GM19324 (cell line): Measurements from ENCODE around the gene DOCK3.
"Not testable (repeated sequence)": the region's sequence is repeated elsewhere in the genome, so short reads cannot be mapped to it uniquely, and the experiment has no call there.

Source experiments
- ATAC-seq: cut with Tn5 transposase; IDR thresholded peaks from one replicate; pipeline ENCODE4 v1.9.1; 2021; ENCODE audit warnings: mild to moderate bottlenecking, moderate library complexity; ENCODE audit not compliant: unreplicated experiment, low FRiP score

DOCK3 gene

DNA sequence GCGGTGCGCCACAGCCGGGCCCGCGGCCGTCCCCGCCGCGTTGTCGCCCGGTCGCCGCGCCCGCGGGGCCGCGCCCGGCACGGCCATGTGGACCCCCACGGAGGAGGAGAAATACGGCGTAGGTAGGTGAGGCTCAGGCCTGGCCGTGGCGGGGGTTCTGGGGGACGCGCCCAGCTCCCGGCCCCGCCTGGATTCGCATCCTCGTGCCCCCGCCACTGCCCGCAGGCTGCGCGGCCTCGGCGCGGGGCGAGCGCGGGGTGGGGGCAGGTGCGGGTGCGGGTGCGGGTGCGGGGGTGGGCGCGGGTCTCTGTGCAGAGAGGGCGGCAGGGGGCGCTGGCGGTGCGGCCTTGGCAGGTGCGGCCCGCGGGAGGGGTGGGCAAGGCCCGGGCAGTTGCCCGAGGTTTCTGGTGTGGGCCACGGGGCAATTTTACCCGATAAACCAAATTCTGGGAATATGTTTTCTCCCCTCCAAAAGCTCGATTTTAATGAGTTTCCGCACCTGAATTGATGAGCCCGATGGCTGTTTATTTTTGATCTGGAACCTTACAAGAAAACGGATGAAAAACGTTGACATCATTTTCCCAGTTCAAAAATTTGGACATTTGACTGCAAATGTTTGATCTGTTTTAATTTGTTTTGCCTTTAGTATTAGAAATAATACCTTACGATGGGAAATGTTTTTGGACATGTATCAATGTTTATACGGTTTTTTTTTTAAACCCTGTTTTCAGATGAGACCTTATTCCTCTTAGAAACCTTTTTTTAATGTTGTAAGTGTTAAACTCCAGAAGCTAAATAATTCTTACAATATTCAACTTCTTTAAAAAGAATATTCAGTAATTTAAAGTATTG lies 678 bp downstream of the DOCK3 start:
- no peak for ATAC-seq

DNA sequence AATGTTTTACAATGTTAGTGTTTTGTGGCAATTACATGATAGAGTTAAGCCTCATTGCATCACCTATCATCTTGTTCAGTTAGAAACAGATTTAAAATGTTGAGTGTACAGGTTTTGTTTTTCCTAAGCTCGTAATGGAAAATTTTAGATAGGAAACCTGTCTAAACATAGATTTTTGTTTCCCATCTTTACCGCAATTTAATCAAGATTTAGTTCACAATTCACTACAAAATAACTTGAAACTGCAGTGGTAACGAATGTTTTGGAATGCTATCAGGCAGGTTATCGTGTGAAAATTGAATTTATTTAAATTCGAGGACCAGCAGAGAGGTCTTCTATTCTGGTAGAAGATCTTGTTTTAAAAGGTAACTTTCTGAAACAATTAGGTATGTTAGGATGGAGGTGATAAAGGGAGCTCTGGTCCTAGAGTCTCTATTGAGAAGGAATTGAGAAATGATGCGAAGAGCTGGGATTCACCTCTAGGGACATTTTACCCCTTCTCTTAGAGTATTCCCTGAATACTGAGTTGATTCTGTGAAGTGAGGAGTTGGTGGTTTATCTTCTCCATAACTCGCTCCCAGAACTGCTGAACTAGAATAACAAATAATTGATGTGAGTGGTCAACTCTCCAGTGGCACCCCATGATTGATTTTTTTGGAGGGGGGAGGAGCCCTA lies 1.4 kb downstream of the DOCK3 start:
- ATAC-seq, result no peak

DNA sequence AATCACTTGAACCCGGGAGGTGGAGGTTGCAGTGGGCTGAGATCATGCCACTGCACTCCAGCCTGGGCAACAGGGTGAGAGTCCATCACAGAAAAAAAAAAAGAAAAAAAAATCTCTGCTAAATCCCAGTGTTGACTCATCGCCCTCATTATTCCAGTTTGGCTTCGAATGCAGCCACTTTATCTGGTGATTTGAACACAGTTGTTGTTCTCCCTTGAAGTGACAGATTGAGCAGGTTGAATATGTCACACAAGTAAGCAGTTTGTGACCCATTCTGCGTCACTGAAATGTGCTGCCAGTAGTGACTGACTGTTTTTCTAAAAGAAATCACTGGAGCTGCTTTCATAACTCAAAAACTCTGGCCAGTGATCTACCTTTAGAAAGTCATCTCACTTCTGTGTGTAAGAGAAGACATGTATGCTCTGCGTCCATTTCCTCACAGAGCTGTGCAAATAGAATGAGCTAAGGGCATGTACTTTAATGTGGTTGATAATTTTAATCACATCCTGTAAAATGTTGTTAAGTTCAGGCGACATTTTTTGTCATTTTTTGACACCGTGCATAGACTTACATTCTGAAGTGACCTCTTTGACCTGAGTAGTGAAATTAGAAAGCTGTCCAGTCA lies 12.5 kb downstream of the DOCK3 start:
- ATAC-seq, result no peak

DNA sequence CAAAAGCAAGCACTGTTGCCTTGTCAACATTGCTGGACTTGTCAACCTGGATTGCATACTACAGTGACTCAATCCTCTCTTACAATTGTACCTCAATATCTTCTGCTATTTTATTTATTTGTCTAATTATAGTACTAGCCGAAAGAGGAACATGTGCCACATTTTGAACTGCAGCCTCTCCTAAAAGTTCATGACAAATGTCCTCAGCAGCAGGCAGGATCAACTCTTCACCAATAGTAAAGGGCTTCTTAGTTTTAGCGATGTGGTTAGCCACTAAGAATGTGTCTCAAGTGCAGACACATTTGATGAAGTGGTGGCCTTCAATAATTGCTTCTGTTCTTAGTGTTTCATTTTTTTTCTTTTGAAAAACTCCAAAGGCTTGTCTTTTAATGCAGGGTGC lies 13.2 kb downstream of the DOCK3 start:
- ATAC-seq, result no peak

DNA sequence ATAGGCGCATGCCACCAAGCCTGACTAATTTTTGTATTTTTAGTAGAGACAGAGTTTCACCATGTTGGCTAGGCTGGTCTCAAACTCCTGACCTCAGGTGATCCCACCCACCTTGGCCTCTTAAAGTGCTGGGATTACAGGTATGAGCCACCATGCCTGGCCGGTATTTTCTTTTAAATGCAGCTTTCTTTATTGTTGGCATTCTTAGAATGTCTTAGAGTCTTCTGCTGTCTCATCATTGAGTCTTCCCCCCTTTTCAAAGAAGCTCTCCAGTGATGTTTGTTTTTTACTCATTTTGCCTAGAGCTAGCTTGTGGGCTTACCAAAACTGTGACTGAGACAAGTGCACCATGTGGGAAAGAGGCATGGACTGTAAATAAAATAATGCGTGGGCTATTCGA lies 13.9 kb downstream of the DOCK3 start:
- ATAC-seq, result not testable (repeated sequence)

DNA sequence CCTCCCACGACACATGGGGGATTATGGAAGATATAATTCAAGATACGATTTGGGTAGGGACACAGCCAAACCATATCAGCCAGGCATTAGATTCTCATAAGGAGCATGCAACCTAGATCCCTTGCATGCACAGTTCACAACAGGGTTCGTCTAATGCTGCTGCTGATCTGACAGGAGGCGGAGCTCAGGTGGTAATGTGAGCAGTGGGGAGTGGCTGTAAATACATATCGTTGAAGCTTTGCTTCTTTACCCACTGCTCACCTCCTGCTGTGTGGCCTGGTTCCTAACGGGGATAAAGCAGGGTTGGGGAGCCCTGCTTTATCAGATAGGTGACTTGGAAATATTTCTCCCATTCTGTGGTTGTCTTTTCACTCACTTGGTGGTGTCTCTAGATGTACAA lies 14.8 kb downstream of the DOCK3 start:
- no peak for ATAC-seq

DNA sequence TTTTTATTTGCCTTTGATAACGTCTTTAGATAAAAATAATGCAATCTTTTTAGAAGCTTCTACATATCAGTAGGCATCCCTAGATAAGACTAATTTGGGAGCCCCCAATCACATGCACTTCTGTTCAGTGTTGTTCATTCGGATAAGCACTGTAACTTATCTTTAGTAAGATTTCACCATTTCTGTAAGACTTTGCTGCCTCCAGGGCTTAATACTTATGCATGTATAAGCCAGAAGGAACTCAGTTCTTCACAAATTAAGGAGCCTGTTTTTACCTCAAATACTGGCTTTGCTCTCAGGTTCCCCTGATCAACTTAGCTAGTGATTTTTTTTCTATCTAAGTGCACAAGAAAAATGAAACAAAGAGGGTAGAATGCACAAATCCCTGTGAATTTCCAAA lies 20.3 kb downstream of the DOCK3 start:
- ATAC-seq, result no peak

DNA sequence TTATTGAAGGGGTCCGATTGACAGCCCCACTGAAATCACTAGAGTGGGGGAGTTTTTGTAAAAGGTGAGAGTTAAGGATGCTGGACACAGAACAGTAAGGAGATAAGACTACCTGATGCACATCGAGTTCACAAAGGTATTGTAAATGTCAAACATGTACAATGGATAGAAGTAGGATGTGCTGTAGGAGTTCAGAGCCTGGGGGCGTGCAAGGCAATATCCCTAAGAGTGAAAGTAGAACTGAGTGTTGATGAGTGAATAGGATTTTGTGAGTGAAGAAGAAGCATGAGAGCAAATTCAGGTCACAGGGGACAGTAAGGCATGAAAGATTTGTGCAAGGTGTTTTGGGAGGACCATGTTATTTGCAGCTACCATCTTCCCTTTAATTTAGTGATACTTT lies 21.5 kb downstream of the DOCK3 start:
- no peak for ATAC-seq

DNA sequence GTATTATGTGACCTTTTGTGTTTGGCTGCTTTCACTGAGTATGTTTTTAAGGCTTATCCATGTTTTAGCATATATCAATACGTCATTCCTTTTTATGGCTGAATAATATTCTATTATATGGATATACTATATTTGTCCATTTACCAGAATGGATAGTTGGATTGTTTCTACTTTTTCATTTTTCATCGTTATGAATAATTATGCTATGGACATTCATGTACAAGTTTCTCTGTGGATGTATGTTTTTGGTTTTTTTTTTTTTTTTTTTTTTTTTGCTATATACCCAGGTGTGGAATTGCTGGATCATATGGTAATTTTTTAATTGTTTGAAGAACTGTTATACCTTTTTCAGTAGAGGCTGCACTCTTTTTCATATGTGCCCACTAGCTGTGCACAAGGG lies 23.5 kb downstream of the DOCK3 start:
- ATAC-seq, result no peak

DNA sequence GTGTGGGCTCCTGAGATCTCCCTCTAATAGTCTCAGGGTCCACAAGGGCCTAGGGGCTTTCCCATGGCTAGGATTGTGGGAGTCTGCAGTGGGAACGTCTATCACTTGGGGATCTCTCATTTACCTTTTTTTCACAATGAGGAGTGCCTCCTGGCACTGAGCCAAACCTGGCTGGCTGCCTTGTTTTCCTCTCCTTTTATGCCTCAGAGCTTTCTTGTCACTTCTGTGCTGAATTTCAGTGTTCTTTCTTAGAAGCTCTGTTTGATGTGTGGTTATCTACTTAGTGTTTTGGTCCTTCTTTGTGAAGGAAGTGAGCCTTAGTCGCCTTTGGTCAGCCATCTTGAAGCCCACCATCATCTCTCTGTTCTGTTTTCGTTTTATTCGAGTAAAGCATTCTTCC lies 33.9 kb downstream of the DOCK3 start:
- ATAC-seq, result no peak

DNA sequence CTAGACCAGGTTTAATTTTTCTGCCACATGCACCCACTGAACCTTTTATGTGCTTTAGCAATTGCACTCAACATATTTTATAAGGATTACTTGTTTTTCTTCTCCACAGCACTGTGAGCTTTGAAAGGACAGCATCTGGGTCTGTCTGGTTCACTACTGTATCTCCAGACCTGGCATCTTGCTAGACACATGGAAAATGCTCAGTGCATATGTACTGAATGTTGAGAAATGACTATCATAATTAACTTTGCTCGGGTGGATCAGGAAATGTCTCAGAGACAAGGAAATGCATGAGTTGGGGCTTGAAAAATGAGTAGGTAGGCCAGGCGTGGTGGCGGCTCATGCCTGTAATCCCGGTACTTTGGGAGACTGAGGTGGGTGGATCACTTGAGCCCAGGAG lies 40.2 kb downstream of the DOCK3 start:
- no peak for ATAC-seq

DNA sequence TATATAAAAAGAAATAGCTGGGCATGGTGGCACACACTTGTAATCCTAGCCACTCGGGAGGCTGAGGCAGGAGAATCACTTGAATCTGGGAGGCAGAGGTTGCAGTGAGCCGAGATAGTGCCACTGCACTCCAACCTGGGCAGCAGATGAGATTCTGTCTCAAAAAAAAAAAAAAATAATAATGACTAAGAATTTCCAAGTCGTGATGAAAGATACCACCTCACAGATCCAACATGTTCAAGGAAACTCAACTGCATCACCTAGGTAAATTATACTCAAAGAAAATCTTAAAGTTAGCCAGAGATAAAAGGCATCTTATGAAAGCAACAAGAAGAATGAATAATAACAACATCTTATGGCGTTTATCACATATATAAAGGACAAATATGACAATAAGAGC lies 50.1 kb downstream of the DOCK3 start:
- no peak for ATAC-seq

DNA sequence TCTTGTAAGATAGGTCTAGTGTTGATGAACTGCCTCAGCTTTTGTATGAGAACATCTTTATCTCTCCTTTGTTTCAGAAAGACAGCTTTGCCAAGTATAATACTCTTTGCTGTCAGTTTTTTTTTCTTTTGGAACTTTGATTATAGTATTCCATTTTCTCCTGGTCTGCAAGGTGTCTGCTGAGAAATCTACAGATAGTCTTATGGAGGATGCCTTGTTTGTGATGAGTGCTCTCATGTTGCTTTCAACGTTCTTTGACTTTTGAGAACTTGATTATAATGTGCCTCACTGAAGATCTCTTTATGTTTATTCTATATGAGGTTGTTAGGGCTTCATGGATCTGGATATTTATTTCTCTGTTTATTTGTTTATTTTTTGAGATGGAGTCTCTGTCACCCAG lies 60.3 kb downstream of the DOCK3 start:
- no peak for ATAC-seq

DNA sequence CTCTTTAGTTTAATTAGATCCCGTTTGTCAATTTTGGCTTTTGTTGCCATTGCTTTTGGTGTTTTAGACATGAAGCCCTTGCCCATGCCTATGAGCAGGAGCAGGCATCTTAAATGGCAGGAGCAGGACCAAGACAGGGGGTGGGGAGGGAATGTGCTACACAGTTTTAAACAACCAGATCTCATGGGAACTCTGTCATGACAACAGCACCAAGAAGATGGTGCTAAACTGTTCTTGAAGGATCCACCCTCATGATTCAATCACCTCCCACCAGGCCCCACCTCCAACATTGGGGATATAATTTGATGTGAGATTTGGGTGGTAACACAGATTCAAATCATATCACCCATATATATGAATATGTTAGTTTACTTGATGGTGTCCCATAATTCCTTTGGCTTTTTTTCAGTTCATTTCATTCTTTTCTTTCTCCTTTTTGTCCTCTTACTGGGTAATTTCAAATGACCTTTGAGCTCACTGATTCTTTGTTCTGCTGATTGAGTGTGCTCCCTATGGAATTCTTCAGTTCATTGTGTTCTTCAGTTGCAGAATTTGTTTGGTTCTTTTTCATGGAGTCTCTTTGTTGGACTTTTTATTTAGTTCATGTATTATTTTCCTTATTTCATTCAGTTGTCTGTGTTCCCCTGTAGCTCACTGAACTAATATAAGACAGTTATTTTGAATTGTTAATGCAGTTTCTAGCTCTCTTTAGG lies 62.6 kb downstream of the DOCK3 start:
- ATAC-seq, result no peak

DNA sequence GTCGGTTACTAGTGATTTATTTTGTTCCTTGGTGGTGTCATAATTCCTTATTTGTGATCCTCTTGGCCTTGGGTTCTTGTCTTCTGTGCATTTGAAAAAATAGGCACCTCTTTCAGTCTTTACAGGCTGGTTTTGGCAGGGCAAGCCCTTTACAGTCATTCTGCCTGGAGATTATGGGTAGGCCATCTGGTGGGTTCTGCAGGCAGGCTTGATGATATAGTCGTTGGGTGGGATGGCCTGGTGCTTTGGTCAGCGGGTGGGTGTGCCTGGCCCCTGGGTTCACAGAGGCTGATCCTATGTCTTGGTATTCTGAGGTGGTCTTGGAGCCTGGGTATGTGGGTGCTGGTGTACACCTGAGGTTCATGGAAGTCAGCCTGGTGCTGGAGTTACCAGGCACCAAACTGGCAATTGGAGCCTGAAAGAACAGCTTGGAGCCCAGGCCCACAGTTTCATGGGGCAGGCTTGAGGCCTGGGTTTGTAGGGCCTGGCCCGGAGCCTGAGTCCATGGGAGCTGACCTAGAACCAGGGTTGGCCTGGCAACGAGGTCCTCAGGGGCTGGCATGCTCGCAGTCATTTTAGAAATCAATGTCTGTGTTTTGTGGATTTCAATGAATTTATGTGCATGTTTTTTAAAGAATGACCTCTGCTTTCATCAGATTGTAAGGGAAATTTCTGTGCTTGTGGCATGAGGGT lies 63.3 kb downstream of the DOCK3 start:
- no peak for ATAC-seq

DNA sequence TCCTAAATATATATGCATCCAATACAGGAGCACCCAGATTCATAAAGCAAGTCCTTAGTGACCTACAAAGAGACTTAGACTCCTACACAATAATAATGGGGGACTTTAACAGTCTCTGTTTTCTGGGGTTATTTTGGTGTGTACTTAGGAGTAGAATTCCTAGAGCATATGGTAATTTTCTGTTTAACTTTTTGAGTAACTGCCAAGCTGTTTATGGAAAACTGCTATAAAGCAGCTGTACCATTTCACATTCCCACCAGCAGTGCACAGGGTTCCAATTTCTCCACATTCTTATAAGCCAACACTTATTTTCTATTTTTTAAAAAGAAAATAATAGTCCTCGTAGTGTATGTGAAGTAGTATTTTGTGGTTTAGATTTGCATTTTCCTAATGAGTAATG lies 68.9 kb downstream of the DOCK3 start:
- no peak for ATAC-seq

DNA sequence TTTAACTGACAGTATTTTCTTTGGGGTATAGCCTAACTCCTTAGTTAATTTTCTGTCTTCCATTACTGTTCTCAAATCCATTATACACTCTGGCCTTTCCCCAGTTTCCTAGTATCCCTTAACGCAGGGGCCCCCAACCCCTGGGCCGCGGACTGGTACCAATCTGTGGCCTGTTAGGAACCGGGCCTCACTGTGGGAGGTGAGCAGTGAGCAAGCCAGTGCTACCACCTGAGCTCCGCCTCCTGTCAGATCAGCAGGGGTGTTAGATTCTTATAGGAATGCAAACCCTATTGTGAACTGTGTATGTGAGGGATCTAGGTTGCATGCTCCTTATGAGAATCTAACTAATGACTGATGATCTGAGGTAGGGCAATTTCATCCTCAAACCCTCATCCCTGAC lies 75.1 kb downstream of the DOCK3 start:
- no peak for ATAC-seq

DNA sequence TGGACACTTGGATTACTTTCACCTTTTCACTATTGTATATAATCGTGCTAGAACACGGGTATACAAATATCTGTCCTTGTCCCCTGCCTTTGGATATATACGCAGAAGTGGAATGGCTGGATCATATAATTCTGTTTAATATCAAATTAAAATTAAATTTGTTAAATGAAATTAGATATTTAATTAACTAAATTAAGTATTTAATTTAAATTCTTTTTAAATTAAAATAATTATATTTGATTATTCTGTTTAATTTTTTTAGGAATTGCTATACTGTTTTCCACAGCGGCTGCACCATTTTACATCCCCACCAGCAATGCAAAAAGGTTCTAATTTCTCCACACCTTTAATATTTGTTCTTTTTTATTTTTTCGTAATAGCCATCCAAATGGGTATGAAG lies 84.3 kb downstream of the DOCK3 start:
- ATAC-seq, result no peak

DNA sequence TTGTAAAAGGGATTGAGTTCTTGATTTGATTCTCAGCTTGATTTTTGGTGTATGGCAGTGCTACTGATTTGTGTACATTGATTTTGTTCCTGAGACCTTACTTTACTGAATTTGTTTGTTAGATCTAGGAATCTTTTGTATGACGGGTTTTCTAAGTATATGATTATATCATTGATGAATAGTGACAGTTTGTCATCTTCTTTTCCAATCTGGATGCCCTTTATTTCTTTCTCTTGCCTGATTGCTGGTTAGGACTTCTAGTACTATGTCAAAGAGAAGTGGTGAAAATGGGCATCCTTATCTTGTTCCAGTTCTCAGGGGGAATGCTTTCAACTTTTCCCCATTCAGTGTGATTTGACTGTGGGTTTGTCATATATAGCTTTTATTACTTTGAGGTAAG lies 103.0 kb downstream of the DOCK3 start:
- no peak for ATAC-seq

DNA sequence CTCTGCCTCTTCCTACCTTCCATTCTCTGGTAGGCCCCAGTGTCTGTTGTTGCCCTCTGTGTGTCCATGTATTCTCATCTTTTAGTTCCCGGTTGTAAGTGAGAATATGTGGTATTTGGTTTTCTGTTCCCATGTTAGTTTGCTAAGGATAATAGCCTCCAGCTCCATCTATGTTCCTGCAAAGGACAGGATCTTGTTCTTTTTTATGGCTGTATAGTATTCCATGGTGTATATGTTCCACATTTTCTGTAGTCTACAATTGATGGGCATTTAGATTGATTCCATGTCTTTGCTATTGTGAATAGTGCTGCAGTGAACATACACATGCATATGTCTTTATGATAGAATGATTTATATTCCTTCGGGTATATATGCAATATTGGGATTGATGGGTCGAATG lies 107.0 kb downstream of the DOCK3 start:
- not testable (repeated sequence) for ATAC-seq

DNA sequence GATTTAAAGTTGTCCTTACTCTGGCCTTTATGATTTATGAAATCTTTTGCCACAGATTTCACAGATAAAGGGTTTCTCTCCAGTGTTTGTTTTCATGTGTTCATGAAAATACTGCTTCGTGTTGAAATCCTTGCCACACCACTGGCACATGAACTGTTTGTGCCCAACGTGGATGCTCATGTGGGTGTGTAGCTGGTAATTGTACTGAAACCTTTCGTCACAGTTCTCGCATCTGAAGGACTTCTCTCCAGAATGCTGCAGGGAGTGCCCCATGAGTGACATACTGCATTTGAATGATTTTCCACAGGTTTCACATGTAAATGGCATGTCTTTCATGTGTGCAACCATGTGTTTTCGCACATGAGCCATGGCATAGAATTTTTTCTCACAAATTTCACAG lies 111.9 kb downstream of the DOCK3 start:
- no peak for ATAC-seq
